NCI-H446 treated with DMSO at 0.1 percent for 48 hours (cell line): ENCODE measurements around the gene BMP5.

ENCODE experiments used
- DNase-seq: peaks from one replicate; lab custom pipeline; 2025; lab: John Stamatoyannopoulos, UW

The BMP5 gene

GRCh38 chr6:55811074-55811473, 64.3 kb downstream of the BMP5 start:
- no peak for DNase-seq

DNA sequence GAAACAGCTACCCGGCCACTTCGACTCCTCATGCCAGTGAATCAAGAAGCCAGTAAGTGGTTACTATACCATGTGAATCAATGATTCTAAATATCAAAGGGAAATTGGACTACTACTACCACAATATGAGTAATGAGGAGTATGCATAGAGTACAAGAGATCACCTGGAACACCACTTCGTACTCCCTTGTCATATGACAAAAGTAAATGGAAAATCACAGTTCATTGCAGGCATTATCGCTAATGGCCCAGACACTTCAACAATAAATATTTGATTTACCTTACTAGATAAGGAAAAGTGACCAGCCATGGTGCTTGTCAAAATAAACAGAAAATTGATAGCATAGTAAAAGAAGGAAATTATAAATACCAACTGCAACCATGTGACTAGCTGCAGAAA, 73.1 kb downstream of the BMP5 start:
- DNase-seq, result no peak

- DNase-seq, result no peak
Observed at GRCh38 chr6:55798571-55798970, 76.8 kb downstream of the BMP5 start.

DNA sequence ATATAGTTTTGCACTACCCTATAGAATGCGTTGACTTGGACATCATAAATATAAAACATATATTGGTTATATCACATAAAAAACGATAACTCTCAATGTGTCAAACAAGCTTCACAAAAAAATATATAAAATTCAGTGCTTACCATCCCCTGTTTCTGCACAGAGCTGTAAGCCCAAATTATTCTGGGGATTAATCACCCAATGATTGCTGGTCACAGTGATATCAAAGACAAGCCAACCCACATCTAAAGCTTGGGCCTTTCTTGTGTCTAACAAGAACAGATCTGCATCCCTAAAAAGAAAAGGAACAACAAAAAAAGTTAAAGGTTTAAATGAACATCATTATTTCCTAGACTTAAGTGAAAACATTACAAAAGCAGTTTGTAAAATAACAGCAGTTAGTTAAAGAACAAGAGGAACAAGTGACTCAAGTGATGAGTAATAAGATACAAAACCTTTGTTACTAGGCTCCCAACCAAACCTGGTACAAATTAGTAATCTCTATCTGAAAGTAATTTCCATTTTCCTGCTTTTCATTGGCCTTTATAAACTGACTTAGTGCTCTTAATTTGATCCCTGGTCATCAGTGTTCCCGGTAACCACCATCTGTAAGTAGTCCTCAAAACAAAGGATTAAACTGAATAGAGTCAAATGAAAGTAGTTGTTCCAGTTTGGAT, 81.1 kb downstream of the BMP5 start:
- no peak for DNase-seq

DNA sequence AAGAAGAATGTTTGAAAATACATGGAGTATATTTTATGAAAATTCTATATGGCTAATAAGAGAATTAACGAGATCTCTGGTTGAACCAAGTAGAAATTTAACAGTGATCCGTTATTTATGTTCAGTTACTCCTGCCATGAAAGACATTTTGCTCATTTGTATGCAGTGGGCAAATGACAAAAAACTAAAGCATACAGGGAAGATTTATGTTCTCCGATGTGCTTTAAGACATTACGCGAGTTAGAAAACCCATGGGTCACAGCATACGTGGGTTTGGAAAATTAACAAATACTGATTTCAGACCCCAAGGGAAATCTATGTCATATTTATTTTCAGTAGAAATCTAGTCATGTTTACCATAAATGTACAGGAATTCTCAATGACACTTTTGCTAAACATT, 90.1 kb downstream of the BMP5 start:
- DNase-seq, result no peak

- no peak for DNase-seq
Observed at GRCh38 chr6:55782275-55782674, 93.1 kb downstream of the BMP5 start.

GRCh38 chr6:55778705-55779104, 96.7 kb downstream of the BMP5 start:
- no peak for DNase-seq

DNA sequence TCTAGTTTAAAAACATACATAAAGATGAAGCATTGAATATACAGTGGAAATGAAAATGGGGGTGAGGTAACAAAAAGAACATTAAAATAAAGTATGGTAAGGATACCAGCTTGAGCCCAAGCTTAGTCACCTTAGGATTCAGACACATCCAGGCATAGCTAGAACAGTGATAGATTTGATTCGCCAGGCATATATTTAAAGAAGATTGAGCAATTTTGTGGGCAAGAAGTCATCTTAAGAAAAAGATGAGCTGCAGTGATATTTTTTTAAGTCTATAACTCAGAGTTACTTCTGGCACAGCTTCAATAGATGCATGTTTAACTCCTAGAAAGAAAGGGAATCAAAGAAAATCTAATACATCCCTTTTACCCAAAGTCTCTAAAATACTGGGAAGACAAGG, 97.9 kb downstream of the BMP5 start:
- DNase-seq, result no peak

- DNase-seq, result no peak
Observed at GRCh38 chr6:55776113-55776512, 99.3 kb downstream of the BMP5 start.

- DNase-seq, result no peak
Observed at GRCh38 chr6:55775029-55775318, 100.4 kb downstream of the BMP5 start.

DNA sequence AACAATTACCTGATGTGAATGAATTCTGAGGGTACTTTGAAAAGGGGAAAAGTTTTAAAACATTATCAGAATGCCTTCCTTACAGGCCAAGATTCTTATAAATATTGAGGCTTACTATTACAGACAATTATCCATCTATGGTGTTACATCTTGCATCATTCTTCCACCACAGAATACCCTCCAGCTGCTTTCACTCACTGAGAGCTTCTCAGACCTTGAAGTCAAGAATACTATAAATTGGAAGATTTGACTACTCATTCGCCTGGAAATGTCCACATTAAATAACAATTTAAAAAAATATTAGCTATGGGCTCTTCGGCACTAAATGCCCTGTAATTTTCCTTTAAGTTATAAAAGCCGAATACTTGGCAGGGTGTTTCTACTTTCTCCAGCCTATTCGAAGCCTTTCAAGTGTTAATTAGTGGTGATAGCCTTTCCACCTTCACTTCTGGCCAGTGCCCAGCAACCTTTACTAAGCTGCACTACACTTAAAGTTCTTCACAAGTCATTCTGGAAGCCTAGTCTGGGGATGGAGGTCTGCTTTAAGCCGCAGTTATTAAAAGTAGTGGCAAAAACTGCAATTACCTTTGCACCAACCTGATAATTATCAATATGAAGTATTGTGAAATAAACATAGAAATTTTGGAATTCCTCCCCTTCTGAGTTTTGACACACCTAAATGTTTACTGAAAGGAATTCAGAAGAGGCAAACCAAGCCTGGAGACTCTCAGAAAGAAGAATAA, 100.9 kb downstream of the BMP5 start:
- DNase-seq, result no peak

GRCh38 chr6:55773620-55774216, 101.7 kb downstream of the BMP5 start:
- no peak for DNase-seq

DNA sequence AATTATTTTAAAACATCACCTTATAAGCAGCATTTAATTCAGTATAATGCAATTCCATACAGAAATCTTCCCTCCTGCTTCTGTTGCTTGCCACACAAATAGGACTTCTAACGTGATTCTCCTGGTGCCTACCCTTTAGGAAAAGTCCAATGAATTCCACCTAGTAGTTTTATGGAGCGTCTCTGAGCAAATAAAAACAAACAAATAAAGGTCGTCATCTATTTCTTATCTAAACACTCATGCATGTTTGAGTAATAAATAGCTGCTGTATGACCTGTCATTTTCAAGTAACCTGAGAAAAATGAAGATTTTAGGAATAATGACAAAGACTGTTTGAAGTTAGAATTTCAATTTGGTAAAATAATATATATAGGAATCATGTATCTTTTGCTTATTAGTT, 102.7 kb downstream of the BMP5 start:
- no peak for DNase-seq

GRCh38 chr6:55759536-55759935, 115.9 kb downstream of the BMP5 start:
- no peak for DNase-seq

GRCh38 chr6:55758156-55758937, 117.0 kb downstream of the BMP5 start:
- no peak for DNase-seq

- DNase-seq, result no peak
Observed at GRCh38 chr6:55756531-55757031, 118.8 kb downstream of the BMP5 start.

DNA sequence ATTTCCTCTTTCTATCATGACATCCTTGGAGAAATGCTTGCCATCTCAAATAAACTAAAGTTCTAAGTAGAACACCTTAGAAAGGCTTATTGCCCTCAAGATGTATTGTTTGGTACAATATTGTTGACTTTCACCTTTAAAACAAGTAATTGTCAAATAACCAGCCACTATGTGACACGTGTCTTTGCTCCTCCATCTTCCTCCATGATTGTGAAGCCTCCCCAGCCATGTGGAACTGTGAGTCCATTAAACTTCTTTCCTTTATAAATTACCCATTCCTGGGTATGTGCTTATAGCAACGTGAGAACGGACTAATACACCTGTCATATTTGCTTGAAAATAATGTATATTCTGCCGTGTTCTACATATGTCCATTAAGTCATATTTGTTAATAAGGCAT, 126.5 kb downstream of the BMP5 start:
- DNase-seq, result no peak

- no peak for DNase-seq
Observed at GRCh38 chr6:55746473-55746872, 128.9 kb downstream of the BMP5 start.

GRCh38 chr6:55734256-55734655, 141.1 kb downstream of the BMP5 start:
- no peak for DNase-seq

- no peak for DNase-seq
Observed at GRCh38 chr6:55729665-55730064, 145.7 kb downstream of the BMP5 start.

DNA sequence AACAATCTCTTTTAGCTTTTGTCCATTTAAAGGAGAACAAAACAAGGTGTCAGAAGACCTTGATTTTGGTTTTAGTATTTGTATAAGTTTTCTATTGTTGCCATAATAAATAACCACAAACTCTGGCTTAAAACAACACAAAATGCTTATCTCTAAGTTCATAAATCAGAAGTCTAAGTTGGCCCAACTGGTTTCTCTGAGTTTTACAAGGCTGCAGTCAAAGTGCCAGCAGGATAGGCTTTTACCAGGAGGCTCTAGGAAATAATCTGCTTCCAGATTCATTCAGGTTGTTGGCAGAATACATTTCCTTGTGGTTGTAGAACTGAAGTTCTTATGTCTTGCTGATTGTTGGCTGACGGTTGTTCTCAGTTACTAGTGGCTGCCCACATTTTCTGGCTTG, 149.2 kb downstream of the BMP5 start:
- no peak for DNase-seq

GRCh38 chr6:55714831-55715230, 160.6 kb downstream of the BMP5 start:
- DNase-seq, result no peak

DNA sequence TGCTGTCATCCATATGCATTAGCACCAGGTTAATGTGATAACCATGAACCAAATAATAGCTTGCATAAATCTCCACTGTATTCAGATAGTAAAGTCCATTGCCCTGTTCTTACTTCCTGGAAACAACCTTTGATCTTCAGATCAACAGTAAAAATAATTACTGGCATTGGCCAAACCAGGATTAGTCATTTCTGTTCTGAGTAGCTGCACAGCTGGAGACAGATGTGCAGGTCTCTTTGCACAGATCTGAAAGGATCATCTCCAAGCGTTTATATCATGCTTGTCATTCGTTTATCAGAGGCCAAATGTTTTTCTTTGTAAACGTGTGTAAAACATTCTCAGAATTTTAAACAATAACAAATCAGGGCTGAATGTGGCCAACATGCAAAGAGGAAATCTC, 162.0 kb downstream of the BMP5 start:
- no peak for DNase-seq
